Measurements from ENCODE around the gene MARCHF10. TPM values are rescaled to one million over a fixed set of nuclear protein-coding genes. Genes with fewer than 3 reads are reported as not detected.

The MARCHF10 gene
- total RNA-seq, 1 experiment from 2014 or later: 8.0 TPM

GRCh38 chr17:62671553-62671952 is 136.6 kb downstream of the MARCHF10 start:
- CTCF ChIA-PET: interaction anchor here (0.8 to 2.2 kb wide), 2 partner anchors 735 to 808 kb away, joined by 3 to 12 read pairs; no protein-coding TSS in a partner anchor
- DNase-seq: peak in 1 of 2 experiments; percentile 50
- Histone ChIP-seq H3K27ac (no peak overlapping the region), H3K27me3 (ENCODE audit: insufficient read depth, low read depth) (no peaks in the 10 kb centered on the region), H4K20me1 (ENCODE audit: insufficient read depth) (no peaks in the 10 kb centered on the region), H3K4me1 (replicated peaks; ENCODE audit: insufficient read depth) (no peaks in the 10 kb centered on the region), H3K36me3 (ENCODE audit: low read depth) (no peaks in the 10 kb centered on the region), H3K4me3 (no peak overlapping the region), H3K9me3 (ENCODE audit: insufficient read depth, low read depth) (no peaks in the 10 kb centered on the region), H3K9me2 (ENCODE audit: insufficient read depth) (no peaks in the 10 kb centered on the region), H3K4me2 (no peak overlapping the region), H3F3A (ENCODE audit: insufficient read depth, low read depth) (no peaks in the 10 kb centered on the region; the same call in 1 of the 2 replicates), H3K79me2 (ENCODE audit: low read depth) (no peaks in the 10 kb centered on the region), H2AFZ (no peak overlapping the region)
- intact Hi-C loops (cut with micrococcal nuclease; ENCODE audit: unreplicated experiment): loop anchor here (5.0 to 10.0 kb wide), 2 partner anchors 806 to 943 kb away; partner anchors contain the start of gene ACE
- no TSS peak for BruUV-seq (replicated peaks)
- POLR2A ChIA-PET (ENCODE audit: unreplicated experiment): no interaction called here
- TF ChIP-seq CTCF (conservative IDR thresholded peaks at IDR 0.05) (no peak), EZH2 (IDR thresholded peaks at IDR 0.05; ENCODE audit: low read depth) (no peak)

- no peaks in the 10 kb centered on the region for H3K9me2 ChIP-seq (ENCODE audit: insufficient read depth)
- no TSS peak for BruUV-seq (replicated peaks)
- no peaks in the 10 kb centered on the region for H3K36me3 ChIP-seq (ENCODE audit: low read depth)
- no peak for DNase-seq
- POLR2A ChIA-PET (ENCODE audit: unreplicated experiment): no interaction called here
- TF ChIP-seq EZH2 (IDR thresholded peaks at IDR 0.05; ENCODE audit: low read depth): no peak
- no peak for TF ChIP-seq CTCF (conservative IDR thresholded peaks at IDR 0.05)
- H3F3A ChIP-seq (ENCODE audit: insufficient read depth, low read depth): no peaks in the 10 kb centered on the region; the same call in 1 of the 2 replicates
- CTCF ChIA-PET: no interaction called here
- intact Hi-C loops (cut with micrococcal nuclease; ENCODE audit: unreplicated experiment): loop anchor here (5.0 to 10.0 kb wide), 2 partner anchors 807 to 944 kb away; partner anchors contain the start of gene ACE
- H3K4me2 ChIP-seq: no peak overlapping the region
- H3K4me3 ChIP-seq: no peak overlapping the region
- H2AFZ ChIP-seq: no peak overlapping the region
- H3K79me2 ChIP-seq (ENCODE audit: low read depth): no peaks in the 10 kb centered on the region
- no peak overlapping the region for H3K27ac ChIP-seq
- no peaks in the 10 kb centered on the region for H3K9me3 ChIP-seq (ENCODE audit: insufficient read depth, low read depth)
- H4K20me1 ChIP-seq (ENCODE audit: insufficient read depth): no peaks in the 10 kb centered on the region
- no peaks in the 10 kb centered on the region for H3K27me3 ChIP-seq (ENCODE audit: insufficient read depth, low read depth)
- H3K4me1 ChIP-seq (replicated peaks; ENCODE audit: insufficient read depth): no peaks in the 10 kb centered on the region
These were observed 137.8 kb downstream of the MARCHF10 start for GRCh38 chr17:62670202-62670821.

- Histone ChIP-seq H4K20me1 (ENCODE audit: insufficient read depth) (no peaks in the 10 kb centered on the region), H3K36me3 (ENCODE audit: low read depth) (no peaks in the 10 kb centered on the region), H3K4me3 (no peak overlapping the region), H3K4me2 (no peak overlapping the region), H3K27me3 (ENCODE audit: insufficient read depth, low read depth) (no peaks in the 10 kb centered on the region), H3K9me2 (ENCODE audit: insufficient read depth) (no peaks in the 10 kb centered on the region), H3K79me2 (ENCODE audit: low read depth) (no peaks in the 10 kb centered on the region), H3K4me1 (replicated peaks; ENCODE audit: insufficient read depth) (no peaks in the 10 kb centered on the region), H3K9me3 (ENCODE audit: insufficient read depth, low read depth) (no peaks in the 10 kb centered on the region), H3K27ac (no peak overlapping the region), H3F3A (ENCODE audit: insufficient read depth, low read depth) (no peaks in the 10 kb centered on the region; the same call in 1 of the 2 replicates), H2AFZ (no peak overlapping the region)
- TF ChIP-seq EZH2 (IDR thresholded peaks at IDR 0.05; ENCODE audit: low read depth): no peak
- TF ChIP-seq CTCF (conservative IDR thresholded peaks at IDR 0.05): no peak
- no peak for DNase-seq
- intact Hi-C loops (cut with micrococcal nuclease; ENCODE audit: unreplicated experiment): no loop called here
- BruUV-seq (replicated peaks): no TSS peak
- CTCF ChIA-PET: no interaction called here
- POLR2A ChIA-PET (ENCODE audit: unreplicated experiment): no interaction called here
These were observed 139.9 kb downstream of the MARCHF10 start for GRCh38 chr17:62668091-62668804.
